ENCODE data around the gene GOLGA5. TPM values are rescaled to one million over a fixed set of nuclear protein-coding genes. Genes with fewer than 3 reads are reported as not detected.

GOLGA5 gene
- total and polyA plus RNA-seq, 2 of the 13 experiments (the other 11 are each of a cell fraction or from before 2014, with no cell fraction given) = 31.0 to 40.0 TPM

DNA sequence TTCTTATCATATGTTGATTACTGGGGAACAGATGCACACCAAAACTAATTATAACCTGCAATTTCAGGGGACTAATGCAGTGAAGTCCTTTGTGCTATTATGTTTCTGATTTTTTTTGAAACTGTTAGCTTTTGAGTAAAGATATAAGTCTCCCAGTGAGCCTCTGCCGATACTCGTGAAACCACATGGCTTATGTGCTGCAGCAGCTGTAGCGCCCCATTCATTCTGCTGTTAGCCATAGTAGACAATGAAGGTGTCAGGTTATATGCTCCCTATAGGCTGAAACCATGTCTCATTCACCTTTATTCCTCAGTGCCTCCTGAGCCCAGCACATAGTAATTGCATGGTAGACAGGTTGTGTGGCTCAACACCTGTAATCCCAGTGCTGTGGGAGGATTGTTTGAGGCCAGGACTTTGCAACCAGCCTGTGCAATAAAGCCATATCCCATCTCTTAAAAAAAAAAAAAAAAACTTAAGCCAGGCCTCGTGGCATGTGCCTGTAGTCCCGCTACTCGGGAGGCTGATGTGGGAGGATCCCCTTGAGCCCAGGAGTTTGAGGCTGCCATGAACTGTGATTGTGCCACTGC lies 25.0 kb downstream of the GOLGA5 start:
- Histone ChIP-seq H3K9ac (ENCODE audit: insufficient read depth, low read depth, low read length) (no peak overlapping the region), H4K20me1 (ENCODE audit: insufficient read depth, low read length) (no peaks in the 10 kb centered on the region), H3K27ac (ENCODE audit: extremely low read length, insufficient read depth, low read length) (peak overlapping the region; percentile 68), H3K4me1 (ENCODE audit: insufficient read depth, low read length) (peaks cover 30% of the 10 kb centered on the region), H3K4me2 (ENCODE audit: low read depth, low read length) (no peak overlapping the region), H3K27me3 (ENCODE audit: control insufficient read depth in 1 of 2, insufficient read depth in 2 of 2, low read length in 2 of 2) (no peaks in the 10 kb centered on the region), H3K4me3 (replicated peaks in 1 of 3; ENCODE audit: insufficient read depth in 1 of 3, low read depth in 2 of 3, low read length in 3 of 3) (no peak overlapping the region), H3K36me3 (replicated peaks in 1 of 2; ENCODE audit: control insufficient read depth in 1 of 2, insufficient read depth in 2 of 2, low read length in 2 of 2) (peaks cover 20 to 67% of the 10 kb centered on the region in 2 experiments), H3K9me3 (ENCODE audit: low read length) (no peaks in the 10 kb centered on the region), H3K79me2 (ENCODE audit: insufficient read depth, low read length) (no peaks in the 10 kb centered on the region), H2AFZ (ENCODE audit: low read length) (no peak overlapping the region)
- in situ Hi-C loops (cut with HindIII; ENCODE audit: extremely low pct_ligation_motif_present, low pct_unique_long_range_greater_than_20kb) = no loop called here
- ChIA-PET CTCF (ENCODE audit: low intra/inter-chr PET ratio, low total read pairs) (no interaction called here), POLR2A (no interaction called here)
- intact Hi-C loops (cut with micrococcal nuclease; ENCODE audit: unreplicated experiment) = no loop called here
- no peak for FAIRE-seq
- no TSS peak for BruUV-seq (replicated peaks)
- 92% methylated on average over 6 of the region's 6 CpGs for WGBS (ENCODE audit: low lambda C conversion rate)
- peak; percentile 34; the same call in 2 of the 3 replicates for ATAC-seq
- TF ChIP-seq ZNF770 (CRISPR knock-in tag; IDR thresholded peaks at IDR 0.05) = peak; percentile 33; the same call in 1 of the 2 replicates
- TF ChIP-seq ZNF224 (CRISPR knock-in tag; IDR thresholded peaks at IDR 0.05) = no peak
- no peak for TF ChIP-seq FOXA1 (IDR thresholded peaks at IDR 0.05)
- TF ChIP-seq FOXA1 (CRISPR knock-in tag; IDR thresholded peaks at IDR 0.05) = no peak
- TF ChIP-seq, protein P1, sequence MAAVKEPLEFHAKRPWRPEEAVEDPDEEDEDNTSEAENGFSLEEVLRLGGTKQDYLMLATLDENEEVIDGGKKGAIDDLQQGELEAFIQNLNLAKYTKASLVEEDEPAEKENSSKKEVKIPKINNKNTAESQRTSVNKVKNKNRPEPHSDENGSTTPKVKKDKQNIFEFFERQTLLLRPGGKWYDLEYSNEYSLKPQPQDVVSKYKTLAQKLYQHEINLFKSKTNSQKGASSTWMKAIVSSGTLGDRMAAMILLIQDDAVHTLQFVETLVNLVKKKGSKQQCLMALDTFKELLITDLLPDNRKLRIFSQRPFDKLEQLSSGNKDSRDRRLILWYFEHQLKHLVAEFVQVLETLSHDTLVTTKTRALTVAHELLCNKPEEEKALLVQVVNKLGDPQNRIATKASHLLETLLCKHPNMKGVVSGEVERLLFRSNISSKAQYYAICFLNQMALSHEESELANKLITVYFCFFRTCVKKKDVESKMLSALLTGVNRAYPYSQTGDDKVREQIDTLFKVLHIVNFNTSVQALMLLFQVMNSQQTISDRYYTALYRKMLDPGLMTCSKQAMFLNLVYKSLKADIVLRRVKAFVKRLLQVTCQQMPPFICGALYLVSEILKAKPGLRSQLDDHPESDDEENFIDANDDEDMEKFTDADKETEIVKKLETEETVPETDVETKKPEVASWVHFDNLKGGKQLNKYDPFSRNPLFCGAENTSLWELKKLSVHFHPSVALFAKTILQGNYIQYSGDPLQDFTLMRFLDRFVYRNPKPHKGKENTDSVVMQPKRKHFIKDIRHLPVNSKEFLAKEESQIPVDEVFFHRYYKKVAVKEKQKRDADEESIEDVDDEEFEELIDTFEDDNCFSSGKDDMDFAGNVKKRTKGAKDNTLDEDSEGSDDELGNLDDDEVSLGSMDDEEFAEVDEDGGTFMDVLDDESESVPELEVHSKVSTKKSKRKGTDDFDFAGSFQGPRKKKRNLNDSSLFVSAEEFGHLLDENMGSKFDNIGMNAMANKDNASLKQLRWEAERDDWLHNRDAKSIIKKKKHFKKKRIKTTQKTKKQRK (IDR thresholded peaks at IDR 0.05; ENCODE audit: low read length) = no peak
- DNase-seq (ENCODE audit: low spot score) = no peak

All from HepG2 (cell line).